Endothelial cell of umbilical vein (primary cell): ENCODE data around the gene TMEM30B. TPM values are rescaled to one million over a fixed set of nuclear protein-coding genes. Genes with fewer than 3 reads are reported as not detected.

Experiments used
- BruUV-seq: library from RNA; stranded (reverse); fragments of 400-500 nt; replicated peaks from 2 replicates; lab custom pipeline; 2021; lab: Mats Ljungman, UMichigan
- CTCF ChIA-PET: fragments of 300-600, 350-600 bp; sonication (Branson Sonifier 250); formaldehyde crosslinking; loops from one replicate; lab custom pipeline; 2021; ENCODE audit warnings: antibody characterized with exemption, inconsistent platforms; lab: Charles Lee
- POLR2A ChIA-PET: fragments of 300-600, 350-600 bp; sonication (Branson Sonifier 250); formaldehyde crosslinking; loops from one replicate; lab custom pipeline; 2021; ENCODE audit warnings: antibody characterized with exemption, inconsistent platforms; lab: Charles Lee
- DNase-seq: peaks from one replicate; pipeline ENCODE4 v3.0.0-alpha.2; 2011; ENCODE audit warnings: low read depth, low spot score
- FAIRE-seq: peaks from 2 replicates; lab custom pipeline; 2011; peaks lifted over from hg19 to GRCh38; lab: Jason Lieb, UNC
- H2AFZ ChIP-seq: 2 replicates; pipeline ENCODE4 v1.6.0; 2012; ENCODE audit warnings: low read depth, low read length, control low read depth, inconsistent platforms
- H3K27ac ChIP-seq: 2 replicates; pipeline ENCODE4 v1.5.1; 2011; ENCODE audit warnings: low read depth, mild to moderate bottlenecking, control low read depth, low read length, moderate library complexity; ENCODE audit not compliant: insufficient read depth
- H3K27me3 ChIP-seq, 2 experiments: 2 replicates each; pipeline versions ENCODE4 v1.6.0 to v1.6.1; 2011; ENCODE audit warnings: low read length in 2 of 2, mixed read lengths in 1 of 2; ENCODE audit not compliant: control insufficient read depth in 2 of 2, insufficient read depth in 2 of 2
- H3K36me3 ChIP-seq, 2 experiments: 2 replicates in 1 of 2; 3 replicates in 1 of 2; pipeline ENCODE4 v1.5.1; 2011; ENCODE audit warnings: low read length in 2 of 2, mild to moderate bottlenecking in 1 of 2, moderate library complexity in 1 of 2; ENCODE audit not compliant: control insufficient read depth in 2 of 2, insufficient read depth in 2 of 2; ENCODE audit errors: extremely low read depth in 1 of 2
- H3K4me1 ChIP-seq: 3 replicates; pipeline ENCODE4 v1.5.1; 2011; ENCODE audit warnings: mild to moderate bottlenecking, low read length; ENCODE audit not compliant: control insufficient read depth, insufficient read depth; ENCODE audit errors: extremely low read depth
- H3K4me2 ChIP-seq: 2 replicates; pipeline ENCODE4 v1.6.1; 2011; ENCODE audit warnings: low read length, control low read depth, mixed read lengths; ENCODE audit not compliant: insufficient read depth
- H3K4me3 ChIP-seq, 3 experiments: fragments of 200-600 bp in 1 of 3; sonication (generic), shearing (Covaris generic) in 1 of 3; replicated peaks in 1 of 3; 2 replicates each; pipeline ENCODE4 v1.5.1; 2011 to 2016; ENCODE audit warnings: control low read depth in 3 of 3, low read length in 3 of 3, mild to moderate bottlenecking in 2 of 3, inconsistent platforms in 1 of 3, low read depth in 1 of 3, moderate library complexity in 1 of 3; ENCODE audit not compliant: insufficient read depth in 1 of 3
- H3K79me2 ChIP-seq: 2 replicates; pipeline ENCODE4 v1.6.0; 2012; ENCODE audit warnings: low read length, inconsistent platforms; ENCODE audit not compliant: control insufficient read depth, insufficient read depth
- H3K9ac ChIP-seq: replicated peaks from 2 replicates; pipeline ENCODE3; 2011; ENCODE audit warnings: low read length, control low read depth; ENCODE audit not compliant: insufficient read depth; ENCODE audit errors: extremely low read depth
- H3K9me1 ChIP-seq: replicated peaks from 3 replicates; pipeline ENCODE4 v1.6.0; 2011; ENCODE audit warnings: mild to moderate bottlenecking, low read length; ENCODE audit not compliant: control insufficient read depth, insufficient read depth; ENCODE audit errors: extremely low read depth
- H3K9me3 ChIP-seq: replicated peaks from 2 replicates; pipeline ENCODE4 v1.5.1; 2012; ENCODE audit warnings: low read length, inconsistent platforms; ENCODE audit not compliant: control insufficient read depth, insufficient read depth
- H4K20me1 ChIP-seq: replicated peaks from 2 replicates; pipeline ENCODE3; 2011; ENCODE audit warnings: mild to moderate bottlenecking, low read length; ENCODE audit not compliant: control insufficient read depth, insufficient read depth; ENCODE audit errors: extremely low read depth
- POLR2AphosphoS5 ChIP-seq: IDR thresholded peaks from 2 replicates; pipeline ENCODE4 v1.6.1; 2012; ENCODE audit warnings: low read depth, mild to moderate bottlenecking, control low read depth, low read length, moderate library complexity; ENCODE audit not compliant: insufficient read depth
- dilution Hi-C: fragments of 300-500 bp; cut with MboI; formaldehyde crosslinking; loops from one replicate; pipeline ENCODE4 v1.15.0; 2019; ENCODE audit warnings: low sequenced_read_pairs; ENCODE audit not compliant: extremely low pct_ligation_motif_present
- intact Hi-C: fragments of 100-400 bp; cut with micrococcal nuclease; formaldehyde crosslinking; loops from one replicate; pipeline ENCODE4 v1.10.0; 2022
- polyA plus RNA-seq, 4 experiments: library from polyadenylated mRNA; depleted of rRNA in 3 of 4; stranded (reverse) in 3 of 4; unstranded in 1 of 4; fragments of >200 nt; gene quantifications; 2 replicates each; pipeline versions ENCODE4 v1.2.1 to v1.2.3, GENCODE V29; 2011 to 2012; ENCODE audit warnings: missing spikeins in 1 of 4
- total RNA-seq: library from RNA; stranded (reverse); gene quantifications from 2 replicates; pipeline ENCODE4 v1.2.3, GENCODE V29; 2021

TMEM30B gene
- total and polyA plus RNA-seq, 2 donors (not counting 3 experiments of a cell fraction or from before 2014, with no cell fraction given), result 0.32 to 0.35 TPM

- H3K4me3 ChIP-seq, result no peak overlapping the region
- TF ChIP-seq POLR2AphosphoS5, result no peak
- no peaks in the 10 kb centered on the region for H3K4me1 ChIP-seq
- H3K27ac ChIP-seq, result no peak overlapping the region
- no peaks in the 10 kb centered on the region for H3K9me1 ChIP-seq
- BruUV-seq, result no TSS peak
- H3K9ac ChIP-seq, result no peak overlapping the region
- dilution Hi-C loops, result no loop called here
- H3K79me2 ChIP-seq, result no peaks in the 10 kb centered on the region
- no peaks in the 10 kb centered on the region for H3K36me3 ChIP-seq
- CTCF ChIA-PET, result no interaction called here
- peaks cover 4 to 5% of the 10 kb centered on the region in 2 experiments for H3K27me3 ChIP-seq
- FAIRE-seq, result no peak
- DNase-seq, result no peak
- no peak overlapping the region for H3K4me2 ChIP-seq
- no peaks in the 10 kb centered on the region for H3K9me3 ChIP-seq
- no peaks in the 10 kb centered on the region for H4K20me1 ChIP-seq
- no peak overlapping the region for H2AFZ ChIP-seq
- POLR2A ChIA-PET, result no interaction called here
- intact Hi-C loops, result no loop called here
Observed at GRCh38 chr14:61227884-61228591, 53.1 kb downstream of the TMEM30B start.

Other genes starting within 250 kb of the TMEM30B start
- 101 and 103 TPM in 2 replicates for gene PRKCH, start 40.2 kb upstream of the TMEM30B start, total RNA-seq
- gene PRKCH, start 40.2 kb upstream of the TMEM30B start, polyA plus RNA-seq, result 97.7 and 100 TPM in 2 replicates